PC-9 (cell line): ENCODE measurements around the gene BTRC. TPM values are rescaled to one million over a fixed set of nuclear protein-coding genes. Genes with fewer than 3 reads are reported as not detected.

Experiments used
- BruUV-seq: library from RNA; stranded (reverse); fragments of 400-500 nt; replicated peaks from 2 replicates; lab custom pipeline; 2021; lab: Mats Ljungman, UMichigan
- CTCF ChIA-PET: fragments of 300-600 bp; sonication (Branson Sonifier 250); formaldehyde crosslinking; loops from one replicate; lab custom pipeline; 2022; ENCODE audit warnings: antibody characterized with exemption; lab: Charles Lee
- POLR2A ChIA-PET: fragments of 300-600 bp; sonication (Branson Sonifier 250); formaldehyde crosslinking; loops from one replicate; lab custom pipeline; 2022; ENCODE audit warnings: antibody characterized with exemption; ENCODE audit not compliant: unreplicated experiment; lab: Charles Lee
- DNase-seq, 2 experiments: peaks; one replicate each; pipeline versions ENCODE4 v3.0.0 to v3.0.0-alpha.2; 2015 to 2022; ENCODE audit warnings: mixed read lengths in 1 of 2
- H2AFZ ChIP-seq: fragments of 200-600 bp; sonication (generic); 2 replicates; pipeline ENCODE4 v1.8.1; 2017; ENCODE audit warnings: antibody characterized with exemption
- H3F3A ChIP-seq: fragments of 200-600 bp; sonication (generic); 2 replicates; pipeline ENCODE4 v1.8.1; 2017; ENCODE audit warnings: antibody characterized with exemption, mild to moderate bottlenecking, low read depth; ENCODE audit not compliant: insufficient read depth
- H3K27ac ChIP-seq: fragments of 200-600 bp; sonication (generic); 2 replicates; pipeline ENCODE4 v1.6.1; 2016; ENCODE audit warnings: mixed run types
- H3K27me3 ChIP-seq: fragments of 200-600 bp; sonication (generic); 2 replicates; pipeline ENCODE4 v1.6.1; 2016; ENCODE audit warnings: low read depth, mixed run types; ENCODE audit not compliant: insufficient read depth
- H3K36me3 ChIP-seq: fragments of 200-600 bp; sonication (generic); 2 replicates; pipeline ENCODE4 v1.6.1; 2016; ENCODE audit warnings: low read depth, mixed run types
- H3K4me1 ChIP-seq: fragments of 200-600 bp; sonication (generic); replicated peaks from 2 replicates; pipeline ENCODE4 v1.6.1; 2016; ENCODE audit warnings: mixed run types; ENCODE audit not compliant: insufficient read depth
- H3K4me2 ChIP-seq: fragments of 200-600 bp; sonication (generic); 2 replicates; pipeline ENCODE4 v1.6.1; 2017; ENCODE audit warnings: mixed run types
- H3K4me3 ChIP-seq: fragments of 200-600 bp; sonication (generic); 2 replicates; pipeline ENCODE4 v1.6.1; 2016; ENCODE audit warnings: mixed run types
- H3K79me2 ChIP-seq: fragments of 200-600 bp; sonication (generic); 2 replicates; pipeline ENCODE4 v1.6.1; 2017; ENCODE audit warnings: low read depth, mixed run types
- H3K9me2 ChIP-seq: fragments of 200-600 bp; sonication (generic); 2 replicates; pipeline ENCODE4 v1.8.1; 2017; ENCODE audit warnings: mild to moderate bottlenecking; ENCODE audit not compliant: insufficient read depth
- H3K9me3 ChIP-seq: fragments of 200-600 bp; sonication (generic); 2 replicates; pipeline ENCODE4 v1.8.1; 2016; ENCODE audit warnings: low read depth; ENCODE audit not compliant: insufficient read depth
- H4K20me1 ChIP-seq: fragments of 200-600 bp; sonication (generic); 2 replicates; pipeline ENCODE4 v1.8.1; 2017; ENCODE audit not compliant: insufficient read depth
- CTCF ChIP-seq: fragments of 200-600 bp; sonication (generic); conservative IDR thresholded peaks from 2 replicates; pipeline ENCODE4 v1.6.1; 2017; ENCODE audit warnings: mixed run types, antibody characterized with exemption, mild to moderate bottlenecking, moderate library complexity
- EZH2 ChIP-seq: fragments of 200-600 bp; sonication (generic); IDR thresholded peaks from 2 replicates; pipeline ENCODE4 v1.8.0; 2017; ENCODE audit warnings: antibody characterized with exemption, low read depth
- intact Hi-C: fragments of 100-400 bp; cut with micrococcal nuclease; formaldehyde crosslinking; loops from one replicate; pipeline ENCODE4 v1.10.0; 2022; ENCODE audit not compliant: unreplicated experiment
- total RNA-seq: library from RNA; stranded (reverse); gene quantifications from 2 replicates; pipeline ENCODE4 v1.2.3, GENCODE V29; 2021

Gene BTRC
- total RNA-seq, 1 experiment from 2014 or later, result 15.6 TPM

GRCh38 chr10:101464082-101464481 lies 110.1 kb downstream of the BTRC start:
- Histone ChIP-seq H3K9me2 (no peaks in the 10 kb centered on the region), H3K27me3 (no peaks in the 10 kb centered on the region), H2AFZ (no peak overlapping the region), H3K4me2 (no peak overlapping the region), H3F3A (peaks cover 5% of the 10 kb centered on the region; the same call in 1 of the 2 replicates), H3K9me3 (no peaks in the 10 kb centered on the region), H3K4me3 (no peak overlapping the region), H3K36me3 (no peaks in the 10 kb centered on the region), H3K4me1 (no peaks in the 10 kb centered on the region), H3K27ac (no peak overlapping the region), H4K20me1 (peaks cover 4% of the 10 kb centered on the region; the same call in 1 of the 2 replicates), H3K79me2 (no peaks in the 10 kb centered on the region)
- ChIA-PET POLR2A (no interaction called here), CTCF (interaction anchor here (0.6 to 0.7 kb wide), 2 partner anchors 14 to 176 kb away, joined by 3 to 22 read pairs; no protein-coding TSS in a partner anchor)
- TF ChIP-seq EZH2 (no peak), CTCF (no peak)
- intact Hi-C loops, result no loop called here
- DNase-seq, result no peak
- BruUV-seq, result no TSS peak

GRCh38 chr10:101464599-101464998 lies 110.6 kb downstream of the BTRC start:
- Histone ChIP-seq H2AFZ (no peak overlapping the region), H3K4me3 (no peak overlapping the region), H4K20me1 (peaks cover 4% of the 10 kb centered on the region; the same call in 1 of the 2 replicates), H3K27ac (no peak overlapping the region), H3F3A (peaks cover 5% of the 10 kb centered on the region; the same call in 1 of the 2 replicates), H3K79me2 (no peaks in the 10 kb centered on the region), H3K36me3 (no peaks in the 10 kb centered on the region), H3K4me2 (no peak overlapping the region), H3K4me1 (no peaks in the 10 kb centered on the region), H3K27me3 (no peaks in the 10 kb centered on the region), H3K9me2 (no peaks in the 10 kb centered on the region), H3K9me3 (no peaks in the 10 kb centered on the region)
- intact Hi-C loops, result no loop called here
- ChIA-PET CTCF (interaction anchor here (0.6 to 0.7 kb wide), 2 partner anchors 14 to 176 kb away, joined by 3 to 22 read pairs; no protein-coding TSS in a partner anchor), POLR2A (no interaction called here)
- TF ChIP-seq CTCF, result no peak
- no peak for TF ChIP-seq EZH2
- no peak for DNase-seq
- BruUV-seq, result no TSS peak

- Histone ChIP-seq H3K9me3 (no peaks in the 10 kb centered on the region), H3K9me2 (no peaks in the 10 kb centered on the region), H2AFZ (no peak overlapping the region), H3K36me3 (no peaks in the 10 kb centered on the region), H3K4me3 (no peak overlapping the region), H3K27ac (no peak overlapping the region), H3K79me2 (no peaks in the 10 kb centered on the region), H3K27me3 (no peaks in the 10 kb centered on the region), H3F3A (peaks cover 5% of the 10 kb centered on the region; the same call in 1 of the 2 replicates), H3K4me1 (no peaks in the 10 kb centered on the region), H3K4me2 (no peak overlapping the region), H4K20me1 (peaks cover 4% of the 10 kb centered on the region; the same call in 1 of the 2 replicates)
- CTCF ChIA-PET, result interaction anchor here (0.6 to 1.3 kb wide), 8 partner anchors 16 to 252 kb away, joined by 3 to 10 read pairs (median 5); no protein-coding TSS in a partner anchor
- intact Hi-C loops, result no loop called here
- no TSS peak for BruUV-seq
- TF ChIP-seq CTCF (no peak), EZH2 (no peak)
- no peak for DNase-seq
- POLR2A ChIA-PET, result interaction anchor here (0.6 kb wide), 1 partner anchor 98 kb away, joined by 3 read pairs; no protein-coding TSS in a partner anchor
Observed at GRCh38 chr10:101466016-101466912, 112.3 kb downstream of the BTRC start.
